BLaER1 (cell line): ENCODE measurements around the gene KRT33B.

Experiments
- H3K27ac ChIP-seq: shearing (Covaris generic); formaldehyde crosslinking; 2 replicates; pipeline ENCODE4 v1.8.1; 2022
- H3K27me3 ChIP-seq: shearing (Covaris generic); formaldehyde crosslinking; 2 replicates; pipeline ENCODE4 v1.8.1; 2022
- H3K36me3 ChIP-seq: shearing (Covaris generic); formaldehyde crosslinking; 2 replicates; pipeline ENCODE4 v1.8.1; 2022
- H3K4me1 ChIP-seq: shearing (Covaris generic); formaldehyde crosslinking; 2 replicates; pipeline ENCODE4 v1.8.1; 2022
- H3K4me2 ChIP-seq: shearing (Covaris generic); formaldehyde crosslinking; 2 replicates; pipeline ENCODE4 v1.8.1; 2022
- H3K4me3 ChIP-seq: shearing (Covaris generic); formaldehyde crosslinking; 2 replicates; pipeline ENCODE4 v1.8.1; 2022
- H3K9ac ChIP-seq: shearing (Covaris generic); formaldehyde crosslinking; 2 replicates; pipeline ENCODE4 v1.8.1; 2022
- H3K9me3 ChIP-seq: shearing (Covaris generic); formaldehyde crosslinking; 2 replicates; pipeline ENCODE4 v1.8.1; 2022
- H4K20me1 ChIP-seq: shearing (Covaris generic); formaldehyde crosslinking; 2 replicates; pipeline ENCODE4 v1.8.1; 2022
- Cebpa-rat ChIP-seq: shearing (Covaris generic); IDR thresholded peaks from 2 replicates; pipeline ENCODE4 v1.8.1; 2022

KRT33B gene

GRCh38 chr17:41369713-41370112, at the start of gene KRT33B:
TSS of gene KRT33B (minus strand) at chr17:41369813. CDS start at chr17:41369750, 63 bp downstream.
- H4K20me1 ChIP-seq = no peaks in the 10 kb centered on the region
- H3K4me3 ChIP-seq = no peak within 1 kb of the TSS
- H3K36me3 ChIP-seq = no peaks in the 10 kb centered on the region
- no peak within 1 kb of the TSS for H3K9ac ChIP-seq
- TF ChIP-seq Cebpa-rat = no peak
- no peaks in the 10 kb centered on the region for H3K4me1 ChIP-seq
- H3K9me3 ChIP-seq = no peaks in the 10 kb centered on the region
- H3K27ac ChIP-seq = no peak within 1 kb of the TSS
- no peaks in the 10 kb centered on the region for H3K27me3 ChIP-seq
- no peak within 1 kb of the TSS for H3K4me2 ChIP-seq

GRCh38 chr17:41418116-41418860, 48.7 kb upstream of the KRT33B start:
- H3K9ac ChIP-seq = no peak overlapping the region
- H3K4me2 ChIP-seq = no peak overlapping the region
- no peak overlapping the region for H3K27ac ChIP-seq
- no peaks in the 10 kb centered on the region for H4K20me1 ChIP-seq
- no peaks in the 10 kb centered on the region for H3K36me3 ChIP-seq
- no peak overlapping the region for H3K4me3 ChIP-seq
- no peaks in the 10 kb centered on the region for H3K27me3 ChIP-seq
- TF ChIP-seq Cebpa-rat = no peak
- no peaks in the 10 kb centered on the region for H3K4me1 ChIP-seq
- H3K9me3 ChIP-seq = no peaks in the 10 kb centered on the region

GRCh38 chr17:41417576-41418015, 48.0 kb upstream of the KRT33B start:
- H3K9ac ChIP-seq = no peak overlapping the region
- no peak for TF ChIP-seq Cebpa-rat
- H3K4me2 ChIP-seq = no peak overlapping the region
- no peak overlapping the region for H3K4me3 ChIP-seq
- no peaks in the 10 kb centered on the region for H4K20me1 ChIP-seq
- H3K36me3 ChIP-seq = no peaks in the 10 kb centered on the region
- H3K27me3 ChIP-seq = no peaks in the 10 kb centered on the region
- no peak overlapping the region for H3K27ac ChIP-seq
- no peaks in the 10 kb centered on the region for H3K9me3 ChIP-seq
- no peaks in the 10 kb centered on the region for H3K4me1 ChIP-seq

- no peaks in the 10 kb centered on the region for H3K9me3 ChIP-seq
- no peaks in the 10 kb centered on the region for H4K20me1 ChIP-seq
- H3K27me3 ChIP-seq = no peaks in the 10 kb centered on the region
- no peak for TF ChIP-seq Cebpa-rat
- no peak overlapping the region for H3K4me3 ChIP-seq
- H3K4me2 ChIP-seq = no peak overlapping the region
- no peak overlapping the region for H3K9ac ChIP-seq
- H3K36me3 ChIP-seq = no peaks in the 10 kb centered on the region
- no peaks in the 10 kb centered on the region for H3K4me1 ChIP-seq
- H3K27ac ChIP-seq = no peak overlapping the region
These were observed 47.5 kb upstream of the KRT33B start for GRCh38 chr17:41417127-41417526.

- Histone ChIP-seq H3K4me1 (no peaks in the 10 kb centered on the region), H4K20me1 (no peaks in the 10 kb centered on the region), H3K36me3 (no peaks in the 10 kb centered on the region), H3K27me3 (no peaks in the 10 kb centered on the region), H3K4me2 (no peak overlapping the region), H3K9me3 (no peaks in the 10 kb centered on the region), H3K9ac (no peak overlapping the region), H3K4me3 (no peak overlapping the region), H3K27ac (no peak overlapping the region)
- no peak for TF ChIP-seq Cebpa-rat
These were observed 46.9 kb upstream of the KRT33B start for GRCh38 chr17:41416479-41416878.

GRCh38 chr17:41415833-41416335, 46.3 kb upstream of the KRT33B start:
- Histone ChIP-seq H3K27ac (no peak overlapping the region), H3K4me1 (no peaks in the 10 kb centered on the region), H3K4me3 (no peak overlapping the region), H3K4me2 (no peak overlapping the region), H3K27me3 (no peaks in the 10 kb centered on the region), H4K20me1 (no peaks in the 10 kb centered on the region), H3K9me3 (no peaks in the 10 kb centered on the region), H3K36me3 (no peaks in the 10 kb centered on the region), H3K9ac (no peak overlapping the region)
- TF ChIP-seq Cebpa-rat = no peak

GRCh38 chr17:41415411-41415810, 45.8 kb upstream of the KRT33B start:
- H3K9me3 ChIP-seq = no peaks in the 10 kb centered on the region
- no peak for TF ChIP-seq Cebpa-rat
- no peak overlapping the region for H3K4me2 ChIP-seq
- H3K4me1 ChIP-seq = no peaks in the 10 kb centered on the region
- no peak overlapping the region for H3K9ac ChIP-seq
- no peak overlapping the region for H3K27ac ChIP-seq
- no peaks in the 10 kb centered on the region for H4K20me1 ChIP-seq
- no peak overlapping the region for H3K4me3 ChIP-seq
- no peaks in the 10 kb centered on the region for H3K36me3 ChIP-seq
- no peaks in the 10 kb centered on the region for H3K27me3 ChIP-seq

- Histone ChIP-seq H3K27ac (no peak overlapping the region), H3K27me3 (no peaks in the 10 kb centered on the region), H3K4me2 (no peak overlapping the region), H3K4me3 (no peak overlapping the region), H3K9me3 (no peaks in the 10 kb centered on the region), H3K4me1 (peaks cover 3% of the 10 kb centered on the region), H3K36me3 (no peaks in the 10 kb centered on the region), H4K20me1 (no peaks in the 10 kb centered on the region), H3K9ac (no peak overlapping the region)
- no peak for TF ChIP-seq Cebpa-rat
These were observed 44.4 kb upstream of the KRT33B start for GRCh38 chr17:41413982-41414381.

GRCh38 chr17:41413353-41413957, 43.8 kb upstream of the KRT33B start:
- H3K4me2 ChIP-seq = no peak overlapping the region
- no peaks in the 10 kb centered on the region for H3K36me3 ChIP-seq
- H3K4me3 ChIP-seq = no peak overlapping the region
- peaks cover 6% of the 10 kb centered on the region for H3K4me1 ChIP-seq
- no peak overlapping the region for H3K27ac ChIP-seq
- H3K9me3 ChIP-seq = no peaks in the 10 kb centered on the region
- no peak for TF ChIP-seq Cebpa-rat
- H3K27me3 ChIP-seq = no peaks in the 10 kb centered on the region
- no peaks in the 10 kb centered on the region for H4K20me1 ChIP-seq
- no peak overlapping the region for H3K9ac ChIP-seq

- Histone ChIP-seq H3K4me3 (no peak overlapping the region), H3K9ac (no peak overlapping the region), H3K27me3 (no peaks in the 10 kb centered on the region), H4K20me1 (no peaks in the 10 kb centered on the region), H3K36me3 (no peaks in the 10 kb centered on the region), H3K27ac (no peak overlapping the region), H3K4me1 (peaks cover 6% of the 10 kb centered on the region), H3K4me2 (no peak overlapping the region), H3K9me3 (no peaks in the 10 kb centered on the region)
- no peak for TF ChIP-seq Cebpa-rat
These were observed 41.6 kb upstream of the KRT33B start for GRCh38 chr17:41411072-41411840.
